HG03139 (cell line): ENCODE data around the gene CNNM3.
"Not testable (repeated sequence)": the region's sequence is repeated elsewhere in the genome, so short reads cannot be mapped to it uniquely, and the experiment has no call there.

Experiments used
- ATAC-seq: cut with Tn5 transposase; IDR thresholded peaks from one replicate; pipeline ENCODE4 v1.9.1; 2021; ENCODE audit not compliant: unreplicated experiment

Gene CNNM3

GRCh38 chr2:96860065-96861029 is 44.3 kb downstream of the CNNM3 start:
- no peak for ATAC-seq

DNA sequence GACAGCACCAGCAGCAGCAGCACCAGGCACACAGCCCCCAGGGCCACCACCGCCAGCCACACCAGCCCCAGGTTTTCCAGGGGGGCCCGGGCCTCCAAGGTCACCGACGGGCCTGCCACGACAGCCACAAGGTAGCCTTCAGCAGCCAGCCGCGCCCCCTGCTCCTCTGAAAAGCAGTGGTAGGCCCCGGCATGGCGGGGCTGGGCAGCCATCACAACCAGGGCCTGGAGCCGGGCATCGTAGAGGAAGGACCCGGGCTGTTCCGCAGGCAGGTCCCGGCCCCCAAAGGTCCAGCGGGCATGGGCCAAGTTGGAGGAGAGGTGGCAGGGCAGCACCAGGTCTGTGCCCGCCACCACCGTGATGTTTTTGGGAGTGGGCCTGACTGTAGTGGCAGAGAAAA is 45.0 kb downstream of the CNNM3 start:
- no peak for ATAC-seq

GRCh38 chr2:96863056-96863455 is 47.0 kb downstream of the CNNM3 start:
- not testable (repeated sequence) for ATAC-seq

- ATAC-seq = no peak
These were observed 47.7 kb downstream of the CNNM3 start for GRCh38 chr2:96863575-96864342.

DNA sequence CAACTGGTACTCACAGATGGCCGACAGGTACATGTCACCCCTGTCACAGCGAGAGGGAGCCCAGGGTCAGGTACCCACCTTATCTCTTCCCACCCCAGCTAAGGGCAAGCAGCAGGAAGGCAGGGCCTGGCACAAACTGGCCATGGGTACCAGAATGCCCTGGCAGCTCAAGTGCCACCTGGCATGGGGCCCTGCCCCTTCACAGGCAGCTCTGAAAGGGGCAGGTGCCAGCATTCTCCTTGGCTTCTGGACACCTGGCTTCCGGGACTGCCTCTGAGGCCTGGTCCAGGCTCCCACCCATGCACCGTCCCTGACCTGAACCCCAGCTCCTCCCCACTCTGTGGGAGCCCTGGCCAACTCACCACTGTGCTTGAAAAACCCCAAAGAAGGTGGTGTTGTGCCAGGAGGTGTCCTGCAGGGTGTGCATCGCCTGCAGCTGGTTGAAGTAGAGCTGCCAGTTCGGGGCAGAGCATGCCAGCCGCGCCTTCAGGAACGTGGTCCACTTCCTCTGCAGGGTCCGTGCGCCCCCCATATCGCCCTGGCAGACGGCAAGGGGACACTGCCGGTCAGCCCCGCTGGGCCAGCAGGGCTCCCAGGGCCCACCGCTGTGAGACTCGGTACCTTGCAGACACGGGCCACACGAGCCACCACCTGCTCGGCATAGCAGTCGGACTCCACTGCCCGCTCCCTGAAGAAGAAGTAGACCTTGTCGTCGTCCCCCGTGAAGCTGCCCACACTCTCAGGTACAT is 48.4 kb downstream of the CNNM3 start:
- ATAC-seq = no peak

GRCh38 chr2:96865654-96866053 is 49.6 kb downstream of the CNNM3 start:
- no peak for ATAC-seq

- no peak for ATAC-seq
These were observed 50.1 kb downstream of the CNNM3 start for GRCh38 chr2:96866149-96866548.

- no peak for ATAC-seq
These were observed 50.5 kb downstream of the CNNM3 start for GRCh38 chr2:96866586-96866985.

DNA sequence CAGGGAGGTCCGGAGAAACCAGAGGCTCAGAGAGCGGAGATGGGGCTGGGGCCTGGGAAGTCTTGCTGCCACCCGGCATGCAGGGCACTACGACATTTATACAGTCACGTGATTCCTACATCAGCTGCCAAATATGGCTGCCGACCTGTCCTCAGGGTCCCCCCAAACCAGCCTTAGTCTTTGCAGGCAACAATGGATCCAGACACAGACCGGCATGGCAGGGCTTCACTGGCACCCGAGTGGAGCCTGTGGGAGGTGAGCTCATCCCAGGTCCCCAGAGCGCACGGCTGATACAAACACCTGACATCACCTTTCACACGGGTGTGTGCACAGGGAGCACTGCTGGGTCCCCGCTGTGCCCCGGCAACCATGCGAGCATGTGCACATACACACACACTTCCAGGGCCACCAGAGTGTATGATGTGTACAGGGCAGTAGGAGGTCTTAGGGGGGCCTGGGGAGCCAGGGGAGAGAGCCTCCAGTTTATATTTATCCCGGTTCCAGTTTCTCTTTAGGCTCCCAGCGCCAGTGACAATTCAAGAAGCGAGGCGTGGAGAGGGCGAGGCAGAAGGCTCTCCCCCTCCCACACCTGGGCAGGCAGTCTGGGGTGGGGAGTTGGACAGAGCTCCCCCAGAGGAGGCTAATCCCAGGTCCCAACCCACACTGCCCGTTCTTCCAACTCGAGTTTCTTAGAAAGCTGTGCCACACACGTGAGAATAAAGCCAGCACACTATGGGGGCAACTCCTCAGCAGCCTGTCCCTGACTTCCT is 51.1 kb downstream of the CNNM3 start:
- ATAC-seq = no peak

- ATAC-seq = no peak
These were observed 51.9 kb downstream of the CNNM3 start for GRCh38 chr2:96867756-96868554.

GRCh38 chr2:96868555-96869280 is 52.6 kb downstream of the CNNM3 start:
- ATAC-seq = no peak

DNA sequence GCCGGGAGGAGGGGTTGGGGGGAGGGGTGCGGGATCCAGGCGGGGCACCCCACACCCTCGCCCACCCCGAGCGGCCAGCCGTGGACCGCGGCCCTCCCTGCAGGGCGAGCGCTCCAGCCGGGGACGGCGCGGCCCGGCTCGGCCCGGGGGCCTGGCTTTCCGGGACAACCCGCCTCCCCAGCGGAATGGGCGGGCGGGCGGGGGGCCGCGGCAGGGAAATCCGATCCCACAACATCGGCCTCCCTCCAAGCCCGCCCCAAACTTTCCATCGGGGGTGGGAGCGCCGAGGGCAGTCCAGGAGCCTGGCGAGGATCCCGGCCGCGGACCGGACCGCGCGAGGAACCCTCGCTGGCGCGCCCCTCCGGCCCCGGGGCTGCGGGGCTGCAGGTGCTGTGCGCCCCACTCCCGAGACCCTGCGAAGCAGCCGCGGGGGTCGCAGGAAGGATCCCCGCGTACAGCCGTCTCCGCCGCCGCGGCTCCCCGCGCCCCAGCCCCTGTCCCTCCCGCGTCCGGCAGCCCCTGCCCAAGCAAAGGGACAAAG is 53.3 kb downstream of the CNNM3 start:
- no peak for ATAC-seq

DNA sequence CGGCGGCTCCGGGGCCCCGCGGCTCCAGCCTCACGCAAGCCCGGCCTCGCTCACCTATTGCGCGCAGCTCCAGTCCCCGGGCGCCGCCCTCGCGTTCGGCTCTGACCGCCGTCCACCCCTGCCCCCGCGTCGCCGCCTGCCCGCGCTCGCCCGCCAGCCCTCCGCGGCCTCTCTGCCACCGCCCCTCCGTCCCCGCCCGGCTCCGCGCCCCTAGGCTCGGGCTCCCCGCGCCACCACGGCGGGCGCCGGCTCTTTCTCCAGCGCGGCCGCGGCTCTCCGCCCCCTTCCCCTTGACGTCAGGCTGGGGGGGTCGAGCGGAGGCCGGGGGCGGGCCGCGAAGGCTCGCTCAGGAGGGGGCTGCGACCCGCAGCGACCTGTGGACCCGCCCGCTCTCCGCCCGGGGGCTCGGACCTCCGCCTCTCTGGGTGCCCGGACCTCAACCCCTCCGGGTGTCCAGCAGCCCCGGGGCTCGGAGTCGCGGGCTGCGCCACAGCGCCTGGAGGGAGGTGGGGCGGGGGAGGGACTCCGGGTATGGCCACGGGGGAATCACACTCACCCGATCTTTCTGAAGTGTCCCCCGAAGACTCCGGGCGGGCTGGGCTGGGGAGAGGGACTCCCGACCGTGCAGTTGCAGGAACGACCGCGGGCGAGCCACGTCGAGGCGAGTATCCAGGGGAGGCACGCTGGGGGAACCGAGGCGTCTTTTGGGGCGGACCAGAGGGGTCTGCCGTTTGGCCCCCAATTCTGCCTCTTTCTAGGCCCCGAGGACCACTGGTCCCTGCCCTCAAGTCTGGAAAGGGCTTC is 54.0 kb downstream of the CNNM3 start, which contains the start of gene SEMA4C:
Gene SEMA4C, minus strand, starts transcription at position 259 of the 804 bp plus-strand sequence. CDS start 2,194 bp downstream, outside the sequence.
- ATAC-seq = no peak

- ATAC-seq = no peak
These were observed 54.7 kb downstream of the CNNM3 start for GRCh38 chr2:96870626-96871255.

DNA sequence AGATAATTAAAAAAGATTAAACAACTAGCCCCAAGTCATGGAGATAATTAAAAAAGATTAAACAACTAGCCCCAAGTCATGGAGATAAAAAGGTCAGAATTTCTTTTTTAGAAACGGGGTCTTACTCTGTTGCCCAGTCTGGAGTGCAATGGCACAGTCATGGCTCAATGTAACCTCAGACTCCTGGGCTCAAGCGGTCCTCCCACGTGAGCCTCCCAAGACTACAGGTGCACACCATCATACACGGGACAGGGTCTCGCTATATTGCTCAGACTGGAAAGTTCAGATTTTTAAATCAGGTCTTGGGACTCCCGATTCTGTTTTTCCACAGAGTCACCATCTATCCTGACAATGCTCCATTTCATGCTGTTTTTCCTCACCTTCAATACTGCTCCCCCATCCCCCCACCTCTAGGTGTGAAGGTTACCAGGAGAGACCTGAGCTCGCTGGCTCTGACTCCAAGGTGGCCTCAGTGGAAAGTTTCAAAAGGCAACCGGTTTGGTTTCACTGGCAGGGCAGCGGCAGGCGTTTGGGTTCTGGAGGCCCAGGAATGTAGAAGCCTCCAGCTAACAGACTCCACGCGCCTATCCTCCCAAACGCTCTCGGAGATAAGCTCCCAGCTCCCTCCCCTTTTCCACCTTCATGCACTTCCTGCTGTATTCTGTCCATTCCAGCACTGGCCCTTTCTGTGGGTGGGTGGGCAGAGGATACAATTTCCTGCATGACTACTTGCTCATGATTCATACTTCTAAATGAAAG is 56.7 kb downstream of the CNNM3 start:
- ATAC-seq = no peak

DNA sequence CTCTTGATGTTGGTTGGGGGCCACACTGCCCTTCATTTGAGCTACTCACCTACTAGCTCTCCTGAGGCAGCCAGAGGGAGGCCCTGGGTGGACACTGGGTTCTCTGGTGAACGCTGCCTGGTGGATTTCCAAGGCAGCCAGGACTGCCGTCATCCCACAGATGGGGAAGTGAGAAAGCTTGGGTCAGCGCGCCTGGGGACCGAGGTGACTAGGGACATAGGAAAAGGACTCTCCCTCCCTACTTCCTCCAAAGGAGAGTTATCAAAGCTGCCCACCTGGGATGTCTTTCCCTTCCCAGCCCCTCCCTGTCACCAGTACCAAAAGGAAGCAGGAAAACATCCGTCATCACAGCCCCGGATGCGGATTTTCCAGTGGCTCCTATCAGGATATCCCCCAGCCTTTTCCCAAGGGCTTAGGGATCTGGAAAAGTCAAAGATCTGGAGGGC is 57.6 kb downstream of the CNNM3 start:
- no peak for ATAC-seq
